SU-DHL-6 (cell line): ENCODE data around the gene NSG1.

Experiments
- H2AFZ ChIP-seq: fragments of 200-600 bp; sonication (generic); 2 replicates; pipeline ENCODE4 v1.6.1; 2014; ENCODE audit warnings: low read depth, mild to moderate bottlenecking, moderate library complexity, mixed read lengths, antibody characterized with exemption, low read length; ENCODE audit not compliant: severe bottlenecking
- H3F3A ChIP-seq: fragments of 200-600 bp; shearing (Covaris generic); 2 replicates; pipeline ENCODE4 v1.6.0; 2016; ENCODE audit warnings: antibody characterized with exemption, mild to moderate bottlenecking; ENCODE audit not compliant: insufficient read depth
- H3K27ac ChIP-seq: fragments of 200-600 bp; sonication (generic); 2 replicates; pipeline ENCODE4 v1.5.1; 2016; ENCODE audit warnings: low read depth, mild to moderate bottlenecking, low read length, moderate library complexity, mixed read lengths
- H3K27me3 ChIP-seq: fragments of 200-600 bp; sonication (generic), shearing (Covaris generic); 2 replicates; pipeline ENCODE4 v1.6.0; 2014; ENCODE audit warnings: mild to moderate bottlenecking, low read length
- H3K36me3 ChIP-seq: fragments of 200-600 bp; sonication (generic); 2 replicates; pipeline ENCODE4 v1.6.1; 2014; ENCODE audit warnings: mild to moderate bottlenecking, low read length, mixed read lengths
- H3K4me2 ChIP-seq: fragments of 300-600, 200-600 bp; shearing (Covaris generic), sonication (generic); 2 replicates; pipeline ENCODE4 v1.6.0; 2014; ENCODE audit warnings: low read length, low read depth, mild to moderate bottlenecking; ENCODE audit not compliant: poor library complexity, severe bottlenecking
- H3K4me3 ChIP-seq: fragments of 200-600 bp; sonication (generic); 2 replicates; pipeline ENCODE4 v1.5.1; 2014; ENCODE audit warnings: antibody characterized with exemption, low read length, mild to moderate bottlenecking, mixed read lengths; ENCODE audit not compliant: insufficient read depth, poor library complexity, severe bottlenecking
- H3K79me2 ChIP-seq: fragments of 200-600 bp; sonication (generic); 2 replicates; pipeline ENCODE4 v1.6.1; 2014; ENCODE audit warnings: mild to moderate bottlenecking, low read length, moderate library complexity; ENCODE audit not compliant: insufficient read depth
- H3K9ac ChIP-seq: fragments of 200-600 bp; sonication (generic); 2 replicates; pipeline ENCODE4 v1.7.0; 2014; ENCODE audit warnings: mild to moderate bottlenecking, low read length
- H3K9me2 ChIP-seq: fragments of 200-600 bp; sonication (generic); replicated peaks from 2 replicates; pipeline ENCODE4 v1.6.1; 2014; ENCODE audit warnings: low read length; ENCODE audit not compliant: insufficient read depth
- H3K9me3 ChIP-seq: fragments of 200-600 bp; sonication (generic); 2 replicates; pipeline ENCODE4 v1.6.1; 2014; ENCODE audit warnings: low read length, mixed read lengths; ENCODE audit not compliant: insufficient read depth
- H4K20me1 ChIP-seq: fragments of 200-600 bp; sonication (generic); 2 replicates; pipeline ENCODE4 v1.6.1; 2014; ENCODE audit warnings: low read depth, mild to moderate bottlenecking, antibody characterized with exemption, low read length, moderate library complexity, mixed read lengths
- EZH2phosphoT487 ChIP-seq: fragments of 200-600 bp; sonication (generic), shearing (Covaris generic); conservative IDR thresholded peaks from 2 replicates; pipeline ENCODE4 v1.6.1; 2018; ENCODE audit warnings: mild to moderate bottlenecking, antibody characterized with exemption, low read length, moderate library complexity, mixed read lengths
- TF ChIP-seq, protein P1 (sequence below): fragments of 200-600 bp; sonication (generic); IDR thresholded peaks from one replicate; pipeline ENCODE4 v1.5.1; 2017; ENCODE audit warnings: antibody characterized with exemption, mild to moderate bottlenecking, low read length, moderate library complexity; ENCODE audit not compliant: insufficient read depth, poor library complexity, severe bottlenecking

The NSG1 gene

DNA sequence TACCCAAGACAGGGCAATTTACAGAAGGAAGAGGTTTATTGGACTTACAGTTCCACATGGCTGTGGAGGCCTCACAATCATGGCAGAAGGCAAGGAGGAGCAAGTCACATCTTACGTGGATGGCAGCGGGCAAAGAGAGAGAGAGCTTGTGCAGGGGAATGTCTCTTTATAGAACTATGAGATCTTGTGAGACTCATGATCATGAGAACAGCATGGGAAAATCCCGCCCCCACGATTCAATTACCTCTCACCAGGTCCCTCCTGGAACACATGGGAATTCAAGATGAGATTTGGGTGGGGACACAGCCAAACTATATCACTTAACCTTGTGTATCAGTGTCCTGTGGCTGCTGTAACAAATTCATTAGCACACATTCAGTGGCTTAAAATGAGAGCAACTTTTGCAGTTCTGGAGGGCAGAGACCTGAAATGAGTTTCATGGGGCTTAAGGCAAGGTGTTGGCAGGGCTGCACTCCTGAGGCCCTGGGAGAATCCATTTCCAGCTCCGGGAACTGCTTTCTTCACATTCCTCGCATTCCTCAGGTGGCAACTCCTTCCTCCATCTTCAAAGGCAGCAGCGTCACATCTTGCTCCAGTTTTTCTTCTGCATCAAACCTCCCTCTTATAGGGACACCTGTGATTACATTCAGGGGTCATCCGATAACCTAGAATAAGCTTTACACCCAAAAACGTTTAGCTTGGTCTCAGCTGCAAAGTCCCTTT is 22.3 kb upstream of the NSG1 start:
- no peaks in the 10 kb centered on the region for H3F3A ChIP-seq
- no peaks in the 10 kb centered on the region for H3K79me2 ChIP-seq
- H3K9ac ChIP-seq: no peak overlapping the region
- no peaks in the 10 kb centered on the region for H3K9me2 ChIP-seq
- no peaks in the 10 kb centered on the region; the same call in 1 of the 2 replicates for H3K9me3 ChIP-seq
- no peaks in the 10 kb centered on the region for H4K20me1 ChIP-seq
- no peaks in the 10 kb centered on the region for H3K27me3 ChIP-seq
- no peak overlapping the region for H2AFZ ChIP-seq
- no peak overlapping the region for H3K4me3 ChIP-seq
- no peak overlapping the region for H3K4me2 ChIP-seq
- TF ChIP-seq, protein P1, sequence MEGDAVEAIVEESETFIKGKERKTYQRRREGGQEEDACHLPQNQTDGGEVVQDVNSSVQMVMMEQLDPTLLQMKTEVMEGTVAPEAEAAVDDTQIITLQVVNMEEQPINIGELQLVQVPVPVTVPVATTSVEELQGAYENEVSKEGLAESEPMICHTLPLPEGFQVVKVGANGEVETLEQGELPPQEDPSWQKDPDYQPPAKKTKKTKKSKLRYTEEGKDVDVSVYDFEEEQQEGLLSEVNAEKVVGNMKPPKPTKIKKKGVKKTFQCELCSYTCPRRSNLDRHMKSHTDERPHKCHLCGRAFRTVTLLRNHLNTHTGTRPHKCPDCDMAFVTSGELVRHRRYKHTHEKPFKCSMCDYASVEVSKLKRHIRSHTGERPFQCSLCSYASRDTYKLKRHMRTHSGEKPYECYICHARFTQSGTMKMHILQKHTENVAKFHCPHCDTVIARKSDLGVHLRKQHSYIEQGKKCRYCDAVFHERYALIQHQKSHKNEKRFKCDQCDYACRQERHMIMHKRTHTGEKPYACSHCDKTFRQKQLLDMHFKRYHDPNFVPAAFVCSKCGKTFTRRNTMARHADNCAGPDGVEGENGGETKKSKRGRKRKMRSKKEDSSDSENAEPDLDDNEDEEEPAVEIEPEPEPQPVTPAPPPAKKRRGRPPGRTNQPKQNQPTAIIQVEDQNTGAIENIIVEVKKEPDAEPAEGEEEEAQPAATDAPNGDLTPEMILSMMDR: no peak
- no peak for TF ChIP-seq EZH2phosphoT487
- H3K36me3 ChIP-seq: no peaks in the 10 kb centered on the region
- H3K27ac ChIP-seq: no peak overlapping the region

DNA sequence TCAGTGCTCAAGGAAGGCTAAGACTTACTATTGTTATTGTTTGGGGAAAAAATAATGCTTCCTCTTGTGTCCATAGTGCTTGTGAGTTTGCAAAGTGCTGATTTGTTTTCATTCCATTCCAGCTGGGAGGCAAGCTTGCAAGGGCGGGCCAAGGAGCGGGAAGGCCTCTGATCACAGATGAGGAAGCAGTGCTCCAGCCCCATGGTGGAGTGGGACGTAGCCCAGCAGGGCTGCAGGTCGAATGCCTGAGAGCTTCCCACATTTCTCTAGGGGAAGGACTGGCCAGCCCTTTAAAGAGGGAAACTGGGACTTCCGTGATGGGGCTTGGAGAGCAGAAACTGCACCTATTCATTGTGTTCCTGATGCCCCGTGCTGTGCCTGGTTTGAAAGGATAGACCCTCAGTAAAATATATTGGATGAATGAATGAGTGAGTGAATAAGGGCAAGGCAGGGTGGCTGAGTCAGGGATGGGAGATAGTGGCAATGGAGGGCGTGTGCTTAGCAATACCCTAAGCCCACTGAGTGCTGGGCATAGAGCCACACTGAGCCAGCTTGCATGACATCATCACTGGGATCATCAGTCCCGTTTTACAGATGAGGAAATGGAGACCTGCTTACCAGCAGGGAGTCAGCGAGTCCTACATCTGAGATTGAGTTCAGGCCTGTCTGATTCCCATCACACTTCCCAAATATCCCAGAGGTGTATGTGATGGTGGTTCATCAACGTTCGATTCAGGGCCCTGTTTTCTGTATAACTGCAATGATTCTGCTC is 17.9 kb upstream of the NSG1 start:
- no peak overlapping the region for H3K9ac ChIP-seq
- H3K27ac ChIP-seq: no peak overlapping the region
- no peaks in the 10 kb centered on the region for H3K79me2 ChIP-seq
- H3K36me3 ChIP-seq: no peaks in the 10 kb centered on the region
- no peak overlapping the region for H2AFZ ChIP-seq
- no peak overlapping the region for H3K4me2 ChIP-seq
- TF ChIP-seq, protein P1: no peak
- no peak for TF ChIP-seq EZH2phosphoT487
- no peaks in the 10 kb centered on the region for H3F3A ChIP-seq
- no peak overlapping the region for H3K4me3 ChIP-seq
- H3K9me3 ChIP-seq: no peaks in the 10 kb centered on the region; the same call in 1 of the 2 replicates
- H4K20me1 ChIP-seq: no peaks in the 10 kb centered on the region
- no peaks in the 10 kb centered on the region for H3K9me2 ChIP-seq
- no peaks in the 10 kb centered on the region for H3K27me3 ChIP-seq

DNA sequence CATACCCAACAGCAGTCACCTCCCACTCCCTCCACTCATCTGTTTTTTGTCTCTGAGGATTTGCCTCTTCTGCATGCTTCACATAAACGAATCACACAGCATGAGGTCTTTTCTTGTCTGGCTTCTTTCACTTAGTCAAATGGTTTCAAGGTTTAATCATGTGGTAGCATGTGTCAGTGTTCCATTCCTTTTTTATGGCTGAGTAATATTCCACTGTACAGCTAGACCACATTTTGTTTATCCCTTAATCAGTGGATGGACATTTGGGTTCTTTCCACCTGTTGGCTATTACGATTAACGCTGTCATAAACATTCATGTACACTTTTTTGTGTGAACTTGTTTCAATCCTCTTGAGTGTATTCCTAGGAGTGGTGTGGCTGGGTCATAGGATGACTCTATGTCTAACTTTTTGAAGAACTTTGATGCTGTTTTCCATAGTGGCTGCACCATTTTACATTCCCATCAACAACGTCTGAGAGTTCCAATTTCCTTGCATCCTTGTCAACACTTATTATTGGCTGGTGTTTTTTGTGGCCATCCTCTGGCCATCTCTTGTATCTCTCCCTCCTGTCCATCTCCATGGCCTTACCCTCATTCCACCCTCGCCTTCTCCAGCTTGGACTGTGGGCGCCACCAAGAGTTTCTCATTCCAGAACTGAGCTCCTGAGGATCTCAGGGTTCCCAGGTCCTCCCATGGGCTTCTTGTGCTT is 12.4 kb upstream of the NSG1 start:
- Histone ChIP-seq H3K36me3 (no peaks in the 10 kb centered on the region), H3F3A (no peaks in the 10 kb centered on the region), H3K4me3 (no peak overlapping the region), H3K9ac (no peak overlapping the region), H3K27me3 (no peaks in the 10 kb centered on the region), H3K9me2 (no peaks in the 10 kb centered on the region), H3K9me3 (no peaks in the 10 kb centered on the region), H3K4me2 (no peak overlapping the region), H3K79me2 (no peaks in the 10 kb centered on the region), H2AFZ (no peak overlapping the region), H4K20me1 (no peaks in the 10 kb centered on the region), H3K27ac (no peak overlapping the region)
- no peak for TF ChIP-seq EZH2phosphoT487
- TF ChIP-seq, protein P1: no peak
